Measurements from ENCODE around the gene CDK13. TPM values are rescaled to one million over a fixed set of nuclear protein-coding genes. Genes with fewer than 3 reads are reported as not detected.

CDK13 gene
- polyA plus RNA-seq, 2 donors, result 17.1 to 23.4 TPM

- H3K27me3 ChIP-seq (ENCODE audit: control insufficient read depth in 1 of 2, insufficient read depth in 2 of 2, low read length in 2 of 2), result no peaks in the 10 kb centered on the region
- no peak overlapping the region for H3K4me3 ChIP-seq (ENCODE audit: low read depth in 1 of 2, low read length in 2 of 2)
- no peaks in the 10 kb centered on the region for H3K36me3 ChIP-seq (ENCODE audit: control insufficient read depth in 2 of 2, insufficient read depth in 2 of 2, low read length in 1 of 2)
- peak overlapping the region; percentile 32 to 73 for H3K27ac ChIP-seq (ENCODE audit: low read depth in 2 of 2, low read length in 1 of 2)
- H3K4me1 ChIP-seq (ENCODE audit: control insufficient read depth in 2 of 2, insufficient read depth in 2 of 2, low read length in 1 of 2), result no peaks in the 10 kb centered on the region
- no peaks in the 10 kb centered on the region for H3K9me3 ChIP-seq (ENCODE audit: control insufficient read depth in 2 of 2, insufficient read depth in 1 of 2, low read depth in 1 of 2, low read length in 1 of 2)
- 29 to 42% methylated on average over 7 of the region's 7 CpGs for WGBS, 2 donors
Measured at GRCh38 chr7:39921506-39922175, 28.4 kb upstream of the CDK13 start.

- WGBS, 2 donors, result 89 to 91% methylated on average over 3 of the region's 3 CpGs
- H3K27me3 ChIP-seq (ENCODE audit: control insufficient read depth in 1 of 2, insufficient read depth in 2 of 2, low read length in 2 of 2), result no peaks in the 10 kb centered on the region
- no peaks in the 10 kb centered on the region for H3K4me1 ChIP-seq (ENCODE audit: control insufficient read depth in 2 of 2, insufficient read depth in 2 of 2, low read length in 1 of 2)
- no peaks in the 10 kb centered on the region for H3K36me3 ChIP-seq (ENCODE audit: control insufficient read depth in 2 of 2, insufficient read depth in 2 of 2, low read length in 1 of 2)
- no peaks in the 10 kb centered on the region for H3K9me3 ChIP-seq (ENCODE audit: control insufficient read depth in 2 of 2, insufficient read depth in 1 of 2, low read depth in 1 of 2, low read length in 1 of 2)
- no peak overlapping the region for H3K4me3 ChIP-seq (ENCODE audit: low read depth in 1 of 2, low read length in 2 of 2)
- H3K27ac ChIP-seq (ENCODE audit: low read depth in 2 of 2, low read length in 1 of 2), result peak overlapping the region in 1 of 2 donors; percentile 17
Measured at GRCh38 chr7:39922580-39922979, 27.5 kb upstream of the CDK13 start.

GRCh38 chr7:39923091-39923490, 27.0 kb upstream of the CDK13 start:
- no peaks in the 10 kb centered on the region for H3K27me3 ChIP-seq (ENCODE audit: control insufficient read depth in 1 of 2, insufficient read depth in 2 of 2, low read length in 2 of 2)
- H3K36me3 ChIP-seq (ENCODE audit: control insufficient read depth in 2 of 2, insufficient read depth in 2 of 2, low read length in 1 of 2), result no peaks in the 10 kb centered on the region
- 71 to 79% methylated on average over 1 of the region's 1 CpG for WGBS, 2 donors
- no peaks in the 10 kb centered on the region for H3K9me3 ChIP-seq (ENCODE audit: control insufficient read depth in 2 of 2, insufficient read depth in 1 of 2, low read depth in 1 of 2, low read length in 1 of 2)
- no peaks in the 10 kb centered on the region for H3K4me1 ChIP-seq (ENCODE audit: control insufficient read depth in 2 of 2, insufficient read depth in 2 of 2, low read length in 1 of 2)
- H3K27ac ChIP-seq (ENCODE audit: low read depth in 2 of 2, low read length in 1 of 2), result no peak overlapping the region
- no peak overlapping the region for H3K4me3 ChIP-seq (ENCODE audit: low read depth in 1 of 2, low read length in 2 of 2)

GRCh38 chr7:39924122-39924521, 25.9 kb upstream of the CDK13 start:
- H3K4me1 ChIP-seq (ENCODE audit: control insufficient read depth in 2 of 2, insufficient read depth in 2 of 2, low read length in 1 of 2), result no peaks in the 10 kb centered on the region
- H3K9me3 ChIP-seq (ENCODE audit: control insufficient read depth in 2 of 2, insufficient read depth in 1 of 2, low read depth in 1 of 2, low read length in 1 of 2), result no peaks in the 10 kb centered on the region
- H3K27me3 ChIP-seq (ENCODE audit: control insufficient read depth in 1 of 2, insufficient read depth in 2 of 2, low read length in 2 of 2), result no peaks in the 10 kb centered on the region
- H3K27ac ChIP-seq (ENCODE audit: low read depth in 2 of 2, low read length in 1 of 2), result no peak overlapping the region
- WGBS, 2 donors, result 92 to 94% methylated on average over 2 of the region's 2 CpGs
- no peak overlapping the region for H3K4me3 ChIP-seq (ENCODE audit: low read depth in 1 of 2, low read length in 2 of 2)
- H3K36me3 ChIP-seq (ENCODE audit: control insufficient read depth in 2 of 2, insufficient read depth in 2 of 2, low read length in 1 of 2), result no peaks in the 10 kb centered on the region

GRCh38 chr7:39926111-39926510, 23.9 kb upstream of the CDK13 start:
- no peak overlapping the region for H3K4me3 ChIP-seq (ENCODE audit: low read depth in 1 of 2, low read length in 2 of 2)
- no peaks in the 10 kb centered on the region for H3K4me1 ChIP-seq (ENCODE audit: control insufficient read depth in 2 of 2, insufficient read depth in 2 of 2, low read length in 1 of 2)
- no peaks in the 10 kb centered on the region for H3K9me3 ChIP-seq (ENCODE audit: control insufficient read depth in 2 of 2, insufficient read depth in 1 of 2, low read depth in 1 of 2, low read length in 1 of 2)
- peak overlapping the region in 1 of 2 donors; percentile 76 for H3K27ac ChIP-seq (ENCODE audit: low read depth in 2 of 2, low read length in 1 of 2)
- H3K36me3 ChIP-seq (ENCODE audit: control insufficient read depth in 2 of 2, insufficient read depth in 2 of 2, low read length in 1 of 2), result no peaks in the 10 kb centered on the region
- H3K27me3 ChIP-seq (ENCODE audit: control insufficient read depth in 1 of 2, insufficient read depth in 2 of 2, low read length in 2 of 2), result no peaks in the 10 kb centered on the region

- Histone ChIP-seq H3K27ac (ENCODE audit: low read depth in 2 of 2, low read length in 1 of 2) (peak overlapping the region in 1 of 2 donors; percentile 56), H3K9me3 (ENCODE audit: control insufficient read depth in 2 of 2, insufficient read depth in 1 of 2, low read depth in 1 of 2, low read length in 1 of 2) (no peaks in the 10 kb centered on the region), H3K27me3 (ENCODE audit: control insufficient read depth in 1 of 2, insufficient read depth in 2 of 2, low read length in 2 of 2) (no peaks in the 10 kb centered on the region), H3K4me1 (ENCODE audit: control insufficient read depth in 2 of 2, insufficient read depth in 2 of 2, low read length in 1 of 2) (no peaks in the 10 kb centered on the region), H3K4me3 (ENCODE audit: low read depth in 1 of 2, low read length in 2 of 2) (no peak overlapping the region), H3K36me3 (ENCODE audit: control insufficient read depth in 2 of 2, insufficient read depth in 2 of 2, low read length in 1 of 2) (no peaks in the 10 kb centered on the region)
- 56 to 77% methylated on average over 7 of the region's 7 CpGs for WGBS, 2 donors
Measured at GRCh38 chr7:39927018-39927417, 23.0 kb upstream of the CDK13 start.

GRCh38 chr7:39934132-39934531, 15.9 kb upstream of the CDK13 start:
- H3K9me3 ChIP-seq (ENCODE audit: control insufficient read depth in 2 of 2, insufficient read depth in 1 of 2, low read depth in 1 of 2, low read length in 1 of 2), result no peaks in the 10 kb centered on the region
- no peaks in the 10 kb centered on the region for H3K36me3 ChIP-seq (ENCODE audit: control insufficient read depth in 2 of 2, insufficient read depth in 2 of 2, low read length in 1 of 2)
- no peaks in the 10 kb centered on the region for H3K4me1 ChIP-seq (ENCODE audit: control insufficient read depth in 2 of 2, insufficient read depth in 2 of 2, low read length in 1 of 2)
- no peak overlapping the region for H3K27ac ChIP-seq (ENCODE audit: low read depth in 2 of 2, low read length in 1 of 2)
- whole genome bisulfite sequencing, 2 donors, result 88 to 93% methylated on average over 1 of the region's 1 CpG
- no peak overlapping the region for H3K4me3 ChIP-seq (ENCODE audit: low read depth in 1 of 2, low read length in 2 of 2)
- H3K27me3 ChIP-seq (ENCODE audit: control insufficient read depth in 1 of 2, insufficient read depth in 2 of 2, low read length in 2 of 2), result no peaks in the 10 kb centered on the region

- Histone ChIP-seq H3K9me3 (ENCODE audit: control insufficient read depth in 2 of 2, insufficient read depth in 1 of 2, low read depth in 1 of 2, low read length in 1 of 2) (no peaks in the 10 kb centered on the region), H3K27ac (ENCODE audit: low read depth in 2 of 2, low read length in 1 of 2) (no peak overlapping the region), H3K4me3 (ENCODE audit: low read depth in 1 of 2, low read length in 2 of 2) (no peak overlapping the region), H3K27me3 (ENCODE audit: control insufficient read depth in 1 of 2, insufficient read depth in 2 of 2, low read length in 2 of 2) (no peaks in the 10 kb centered on the region), H3K4me1 (ENCODE audit: control insufficient read depth in 2 of 2, insufficient read depth in 2 of 2, low read length in 1 of 2) (no peaks in the 10 kb centered on the region), H3K36me3 (ENCODE audit: control insufficient read depth in 2 of 2, insufficient read depth in 2 of 2, low read length in 1 of 2) (no peaks in the 10 kb centered on the region)
- 64% methylated on average over 3 of the region's 3 CpGs for WGBS, 2 donors
Measured at GRCh38 chr7:39936761-39937160, 13.3 kb upstream of the CDK13 start.

GRCh38 chr7:39937366-39938153, 12.5 kb upstream of the CDK13 start:
- 47 to 68% methylated on average over 2 of the region's 2 CpGs for WGBS, 2 donors

GRCh38 chr7:39942883-39943282, 7.2 kb upstream of the CDK13 start:
- H3K27me3 ChIP-seq (ENCODE audit: control insufficient read depth in 1 of 2, insufficient read depth in 2 of 2, low read length in 2 of 2), result no peaks in the 10 kb centered on the region
- H3K27ac ChIP-seq (ENCODE audit: low read depth in 2 of 2, low read length in 1 of 2), result no peak overlapping the region
- H3K4me1 ChIP-seq (ENCODE audit: control insufficient read depth in 2 of 2, insufficient read depth in 2 of 2, low read length in 1 of 2), result no peaks in the 10 kb centered on the region
- H3K36me3 ChIP-seq (ENCODE audit: control insufficient read depth in 2 of 2, insufficient read depth in 2 of 2, low read length in 1 of 2), result no peaks in the 10 kb centered on the region
- no peaks in the 10 kb centered on the region for H3K9me3 ChIP-seq (ENCODE audit: control insufficient read depth in 2 of 2, insufficient read depth in 1 of 2, low read depth in 1 of 2, low read length in 1 of 2)
- H3K4me3 ChIP-seq (ENCODE audit: low read depth in 1 of 2, low read length in 2 of 2), result no peak overlapping the region
- WGBS, 2 donors, result 98% methylated on average over 2 of the region's 2 CpGs

More at GRCh38 chr7:39937366-39938153, 12.5 kb upstream of the CDK13 start:
- Histone ChIP-seq H3K27ac (ENCODE audit: low read depth in 2 of 2, low read length in 1 of 2) (no peak overlapping the region), H3K27me3 (ENCODE audit: control insufficient read depth in 1 of 2, insufficient read depth in 2 of 2, low read length in 2 of 2) (no peaks in the 10 kb centered on the region), H3K36me3 (ENCODE audit: control insufficient read depth in 2 of 2, insufficient read depth in 2 of 2, low read length in 1 of 2) (no peaks in the 10 kb centered on the region), H3K9me3 (ENCODE audit: control insufficient read depth in 2 of 2, insufficient read depth in 1 of 2, low read depth in 1 of 2, low read length in 1 of 2) (no peaks in the 10 kb centered on the region), H3K4me1 (ENCODE audit: control insufficient read depth in 2 of 2, insufficient read depth in 2 of 2, low read length in 1 of 2) (no peaks in the 10 kb centered on the region), H3K4me3 (ENCODE audit: low read depth in 1 of 2, low read length in 2 of 2) (no peak overlapping the region)

Data from esophagus (tissue), 2 donors.